DMS114 treated with DMSO at 0.1 percent for 48 hours (cell line): ENCODE results near the gene NECAB3.
"Not testable (repeated sequence)": the region's sequence is repeated elsewhere in the genome, so short reads cannot be mapped to it uniquely, and the experiment has no call there.

Source experiments
- DNase-seq: peaks from one replicate; lab custom pipeline; 2025; ENCODE audit not compliant: unreplicated experiment; lab: John Stamatoyannopoulos, UW

Gene NECAB3

GRCh38 chr20:33674294-33675135 is at the start of gene NECAB3:
NECAB3 (minus strand) TSS chr20:33674428; CDS start chr20:33674352, 76 bp downstream.
- DNase-seq = peak; percentile 59

GRCh38 chr20:33721391-33722140 is 47.3 kb upstream of the NECAB3 start:
- no peak for DNase-seq

GRCh38 chr20:33719989-33720709 is 45.9 kb upstream of the NECAB3 start, which contains the start of gene PXMP4:
PXMP4 (minus strand) TSS chr20:33720310; CDS start chr20:33720207, 103 bp downstream.
- peak; percentile 96 for DNase-seq

GRCh38 chr20:33719277-33719988 is 45.2 kb upstream of the NECAB3 start:
- no peak for DNase-seq

GRCh38 chr20:33716498-33716897 is 42.3 kb upstream of the NECAB3 start:
- no peak for DNase-seq

GRCh38 chr20:33713865-33714367 is 39.7 kb upstream of the NECAB3 start:
- DNase-seq = no peak

- DNase-seq = no peak
Observed at GRCh38 chr20:33711446-33711738, 37.2 kb upstream of the NECAB3 start.

- DNase-seq = no peak
Observed at GRCh38 chr20:33710681-33711445, 36.6 kb upstream of the NECAB3 start.

- no peak for DNase-seq
Observed at GRCh38 chr20:33709905-33710541, 35.8 kb upstream of the NECAB3 start.

- no peak for DNase-seq
Observed at GRCh38 chr20:33709398-33709797, 35.2 kb upstream of the NECAB3 start.

GRCh38 chr20:33707668-33708067 is 33.4 kb upstream of the NECAB3 start:
- DNase-seq = no peak

GRCh38 chr20:33704197-33704924 is 30.1 kb upstream of the NECAB3 start:
- DNase-seq = no peak

- DNase-seq = no peak
Observed at GRCh38 chr20:33703498-33704137, 29.4 kb upstream of the NECAB3 start.

- no peak for DNase-seq
Observed at GRCh38 chr20:33702861-33703260, 28.6 kb upstream of the NECAB3 start.

GRCh38 chr20:33701629-33702450 is 27.6 kb upstream of the NECAB3 start:
- DNase-seq = no peak

GRCh38 chr20:33700696-33701441 is 26.6 kb upstream of the NECAB3 start:
- not testable (repeated sequence) for DNase-seq

GRCh38 chr20:33698966-33699365 is 24.7 kb upstream of the NECAB3 start:
- DNase-seq = not testable (repeated sequence)
